HG02623 (cell line): ENCODE results near the gene INF2.
"Not testable (repeated sequence)": the region's sequence is repeated elsewhere in the genome, so short reads cannot be mapped to it uniquely, and the experiment has no call there.

ENCODE experiments used
- ATAC-seq: cut with Tn5 transposase; IDR thresholded peaks from one replicate; pipeline ENCODE4 v1.9.1; 2021; ENCODE audit warnings: moderate library complexity; ENCODE audit not compliant: unreplicated experiment

The INF2 gene

GRCh38 chr14:104656014-104656714 lies 33.3 kb upstream of the INF2 start:
- no peak for ATAC-seq

- no peak for ATAC-seq
Observed at GRCh38 chr14:104657101-104657524, 32.3 kb upstream of the INF2 start.

GRCh38 chr14:104657563-104658324 lies 31.7 kb upstream of the INF2 start:
- no peak for ATAC-seq

GRCh38 chr14:104658325-104658712 lies 31.1 kb upstream of the INF2 start:
- no peak for ATAC-seq

GRCh38 chr14:104659146-104659545 lies 30.3 kb upstream of the INF2 start:
- no peak for ATAC-seq

GRCh38 chr14:104659764-104660523 lies 29.5 kb upstream of the INF2 start:
- no peak for ATAC-seq

- no peak for ATAC-seq
Observed at GRCh38 chr14:104660597-104660996, 28.8 kb upstream of the INF2 start.

GRCh38 chr14:104661086-104661485 lies 28.3 kb upstream of the INF2 start:
- ATAC-seq: no peak

- ATAC-seq: not testable (repeated sequence)
Observed at GRCh38 chr14:104661528-104662157, 27.8 kb upstream of the INF2 start.

GRCh38 chr14:104662472-104662871 lies 26.9 kb upstream of the INF2 start:
- not testable (repeated sequence) for ATAC-seq

GRCh38 chr14:104664107-104664506 lies 25.3 kb upstream of the INF2 start:
- no peak for ATAC-seq

- ATAC-seq: no peak
Observed at GRCh38 chr14:104664588-104664987, 24.8 kb upstream of the INF2 start.

- ATAC-seq: no peak
Observed at GRCh38 chr14:104665114-104665656, 24.2 kb upstream of the INF2 start.

- no peak for ATAC-seq
Observed at GRCh38 chr14:104665657-104666522, 23.5 kb upstream of the INF2 start.

GRCh38 chr14:104666523-104666895 lies 22.9 kb upstream of the INF2 start:
- not testable (repeated sequence) for ATAC-seq

GRCh38 chr14:104666981-104667380 lies 22.4 kb upstream of the INF2 start:
- ATAC-seq: no peak

- ATAC-seq: no peak
Observed at GRCh38 chr14:104669697-104670096, 19.7 kb upstream of the INF2 start.

GRCh38 chr14:104671330-104671977 lies 18.0 kb upstream of the INF2 start:
- not testable (repeated sequence) for ATAC-seq

GRCh38 chr14:104672119-104672518 lies 17.3 kb upstream of the INF2 start:
- ATAC-seq: not testable (repeated sequence)
